GM21737 (cell line): ENCODE measurements around the gene GON7.
"Not testable (repeated sequence)": the region's sequence is repeated elsewhere in the genome, so short reads cannot be mapped to it uniquely, and the experiment has no call there.

ENCODE experiments used
- ATAC-seq: cut with Tn5 transposase; IDR thresholded peaks from one replicate; pipeline ENCODE4 v1.9.1; 2021; ENCODE audit warnings: mild to moderate bottlenecking, moderate library complexity; ENCODE audit not compliant: unreplicated experiment

The GON7 gene

GRCh38 chr14:93200553-93200952 is 6.3 kb downstream of the GON7 start:
- ATAC-seq: no peak

DNA sequence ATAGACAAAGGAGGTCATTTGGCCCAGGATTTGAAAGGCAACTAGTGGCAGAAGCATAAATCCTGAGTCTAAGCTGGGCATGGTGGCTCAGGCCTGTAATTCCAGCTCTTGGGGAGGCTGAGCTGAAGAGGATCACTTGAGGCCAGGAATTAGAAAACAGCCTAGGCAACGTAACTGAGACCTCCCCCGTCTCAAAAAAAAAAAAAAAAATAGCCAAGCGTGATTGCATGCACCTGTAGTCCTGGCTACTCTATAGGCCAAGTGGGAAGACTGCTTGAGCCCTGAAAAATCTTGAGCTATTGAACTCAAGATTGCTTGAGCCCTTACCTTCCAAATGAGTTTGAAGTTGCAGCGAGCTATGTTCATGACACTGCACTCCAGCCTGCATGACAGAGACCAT is 7.8 kb downstream of the GON7 start:
- ATAC-seq: no peak

- ATAC-seq: no peak
These were observed 11.4 kb downstream of the GON7 start for GRCh38 chr14:93195316-93195999.

DNA sequence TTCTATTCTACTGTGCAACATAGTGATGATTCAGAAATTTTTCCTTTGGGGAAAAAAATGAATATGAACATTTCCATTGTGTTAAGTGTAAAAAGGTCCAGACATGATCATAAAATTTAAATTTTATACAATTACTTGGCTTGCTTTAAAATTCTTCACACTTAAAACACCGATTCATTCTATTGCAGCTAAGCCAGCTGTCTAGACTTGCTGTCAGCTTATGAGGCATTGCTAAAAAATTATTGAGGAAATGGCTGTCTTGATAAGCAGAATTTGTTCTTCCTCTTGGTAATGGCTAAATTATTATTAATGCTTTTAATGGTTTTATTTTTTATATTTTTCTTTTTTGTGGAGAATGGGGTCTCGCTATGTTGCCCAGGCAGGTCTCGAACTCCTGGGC is 19.9 kb downstream of the GON7 start:
- no peak for ATAC-seq

DNA sequence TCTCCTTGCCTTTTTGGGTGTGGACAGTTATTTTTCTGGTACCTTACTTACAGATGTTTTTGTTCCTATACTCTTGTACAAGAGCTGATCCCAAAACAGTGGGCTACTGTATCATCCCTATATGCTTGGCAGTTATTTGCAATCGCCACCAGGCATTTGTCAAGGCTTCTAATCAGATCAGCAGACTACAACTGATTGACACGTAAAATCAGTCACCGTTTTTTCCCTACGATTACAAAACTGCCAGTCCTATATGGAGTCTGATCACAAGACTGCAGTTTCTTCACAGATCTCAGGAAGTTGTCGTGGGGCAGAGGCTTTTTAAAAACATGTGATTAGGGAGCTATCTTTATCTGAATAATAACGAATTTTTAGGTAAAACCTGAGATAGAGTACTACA is 20.4 kb downstream of the GON7 start:
- no peak for ATAC-seq

- no peak for ATAC-seq
These were observed 21.5 kb downstream of the GON7 start for GRCh38 chr14:93185349-93185720.

GRCh38 chr14:93184391-93185348 is 22.2 kb downstream of the GON7 start, which contains the start of the genes LYSET and MOAP1:
LYSET (plus strand) TSS chr14:93185317; CDS start chr14:93185406, 89 bp downstream.
MOAP1 (minus strand) TSS chr14:93184897; CDS start chr14:93184242, 655 bp downstream.
- peak; percentile 87 for ATAC-seq

DNA sequence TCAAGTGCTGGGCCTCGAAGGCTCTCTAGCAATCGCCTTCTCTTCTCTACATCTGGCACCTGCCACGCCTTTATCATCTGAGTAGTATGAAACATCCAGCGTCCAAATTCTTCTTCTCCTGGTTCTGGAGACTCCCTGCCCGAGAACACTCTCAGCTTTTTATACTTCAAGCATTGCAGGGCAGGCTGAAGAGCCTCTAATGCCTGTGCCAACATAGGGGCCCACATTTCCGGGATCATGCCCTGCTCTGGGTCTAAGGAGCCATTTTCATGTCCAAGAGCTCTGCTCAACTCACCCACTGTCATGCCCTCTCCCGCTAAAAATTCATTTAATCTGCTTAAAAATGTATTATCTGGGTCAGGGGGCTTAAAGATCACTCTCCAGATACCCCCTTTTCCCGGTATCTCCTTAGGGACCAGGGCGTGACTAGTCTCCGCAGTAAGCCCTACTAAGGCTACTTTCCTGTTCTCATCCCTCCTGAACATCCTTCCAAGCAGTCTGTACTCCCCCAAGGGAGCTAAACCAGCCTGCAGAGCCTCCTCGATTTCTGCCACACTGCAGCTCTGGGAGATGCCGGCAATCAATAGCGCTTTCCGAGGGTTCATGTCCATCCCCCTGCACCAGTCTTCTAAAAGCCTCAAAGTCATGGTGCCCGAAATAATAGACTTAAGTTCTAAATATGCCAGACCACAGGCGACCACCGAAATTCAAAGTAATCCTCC is 23.1 kb downstream of the GON7 start:
- no peak for ATAC-seq

DNA sequence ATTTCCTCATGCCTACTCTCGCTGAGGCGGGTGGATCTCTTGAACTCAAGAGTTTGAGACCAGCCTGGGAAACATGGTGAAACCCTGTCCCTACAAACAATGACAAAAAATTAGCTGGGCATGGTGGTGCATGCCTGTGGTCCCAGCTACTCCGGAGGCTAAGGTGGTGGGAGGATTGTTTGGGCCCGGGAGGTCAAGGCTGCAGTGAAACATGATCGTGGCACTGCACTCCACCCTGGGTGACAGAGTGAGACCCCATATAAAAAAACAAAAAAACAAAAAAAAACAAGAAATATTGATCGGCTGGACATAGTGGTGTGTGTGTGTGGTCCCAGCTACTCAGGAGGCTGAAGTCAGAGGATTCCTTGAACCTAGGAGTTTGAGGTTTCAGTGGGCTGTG is 31.4 kb downstream of the GON7 start:
- ATAC-seq: no peak

- ATAC-seq: not testable (repeated sequence)
These were observed 32.1 kb downstream of the GON7 start for GRCh38 chr14:93174731-93175130.

- ATAC-seq: no peak
These were observed 32.9 kb downstream of the GON7 start for GRCh38 chr14:93173943-93174395.

- no peak for ATAC-seq
These were observed 35.5 kb downstream of the GON7 start for GRCh38 chr14:93171376-93171775.

GRCh38 chr14:93170141-93170540 is 36.7 kb downstream of the GON7 start:
- not testable (repeated sequence) for ATAC-seq

DNA sequence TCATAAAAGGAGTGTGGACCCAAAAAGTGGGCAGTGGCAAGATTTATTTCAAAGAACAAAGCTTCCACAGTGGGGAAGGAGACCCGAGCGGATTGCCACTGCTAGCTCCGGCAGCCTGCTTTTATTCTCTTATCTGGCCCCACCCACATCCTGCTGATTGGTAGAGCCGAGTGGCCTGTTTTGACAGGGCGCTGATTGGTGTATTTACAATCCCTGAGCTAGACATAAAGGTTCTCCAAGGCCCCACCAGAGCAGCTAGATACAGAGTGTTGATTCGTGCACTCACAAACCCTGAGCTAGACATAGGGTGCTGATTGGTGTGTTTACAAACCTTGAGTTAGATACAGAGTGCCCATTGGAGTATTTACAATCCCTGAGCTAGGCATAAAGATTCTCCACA is 37.2 kb downstream of the GON7 start:
- not testable (repeated sequence) for ATAC-seq

DNA sequence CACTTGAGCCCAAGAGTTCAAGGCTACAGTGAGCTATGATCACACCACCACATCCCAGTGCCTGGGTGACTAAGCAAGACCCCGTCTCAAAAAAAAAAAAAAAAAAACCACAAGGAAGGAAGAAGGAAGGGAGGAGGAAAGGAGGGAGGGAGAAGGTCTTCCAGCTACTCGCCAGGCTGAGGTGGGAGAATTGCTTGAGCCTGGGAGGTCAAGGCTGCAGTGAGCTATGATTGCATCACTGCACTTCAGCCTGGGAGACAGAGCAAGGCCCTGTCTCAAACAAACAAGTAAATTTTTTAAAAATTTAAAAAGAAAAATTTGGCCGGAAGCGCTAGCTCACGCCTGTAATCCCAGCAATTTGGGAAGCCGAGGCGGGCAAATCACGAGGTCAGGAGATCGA is 38.3 kb downstream of the GON7 start:
- ATAC-seq: not testable (repeated sequence)

DNA sequence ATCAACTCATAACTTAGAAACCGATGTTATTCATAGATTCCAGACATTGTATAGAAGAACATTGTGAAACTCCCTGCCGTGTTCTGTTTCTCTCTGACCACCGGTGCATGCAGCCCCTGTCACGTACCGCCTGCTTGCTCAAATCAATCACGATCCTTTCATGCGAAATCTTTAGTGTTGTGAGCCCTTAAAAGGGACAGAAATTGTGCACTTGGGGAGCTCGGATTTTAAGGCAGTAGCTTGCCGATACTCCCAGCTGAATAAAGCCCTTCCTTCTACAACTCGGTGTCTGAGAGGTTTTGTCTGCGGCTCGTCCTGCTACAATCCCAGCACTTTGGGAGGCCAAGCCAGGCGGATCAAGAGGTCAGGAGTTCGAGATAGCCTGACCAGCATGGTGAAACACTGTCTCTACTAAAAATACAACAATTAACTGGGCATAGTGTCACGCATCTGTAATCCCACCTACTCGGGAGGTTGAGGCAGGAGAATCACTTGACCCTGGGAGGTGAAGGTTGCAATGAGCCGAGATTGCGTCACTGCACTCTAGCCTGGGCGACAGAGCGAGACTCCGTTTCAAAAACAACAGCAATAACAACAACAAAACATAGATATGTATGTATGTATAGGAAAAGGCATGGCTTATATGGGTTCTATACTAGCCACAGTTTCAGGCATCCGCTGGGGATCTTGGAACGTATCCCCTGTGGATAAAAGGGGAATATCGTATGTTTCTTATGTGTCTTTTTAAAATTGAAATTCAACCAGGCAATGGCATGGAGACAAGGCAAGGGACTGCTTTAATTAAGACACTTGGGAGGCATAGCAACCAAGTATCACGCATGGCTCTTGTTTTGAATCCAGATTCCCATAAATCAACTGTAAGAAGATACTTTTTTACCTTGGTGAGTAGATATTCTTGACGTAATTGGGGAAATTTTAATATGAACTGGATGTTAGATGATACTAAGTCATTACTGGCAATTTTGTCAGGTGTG is 41.3 kb downstream of the GON7 start:
- ATAC-seq: not testable (repeated sequence)

DNA sequence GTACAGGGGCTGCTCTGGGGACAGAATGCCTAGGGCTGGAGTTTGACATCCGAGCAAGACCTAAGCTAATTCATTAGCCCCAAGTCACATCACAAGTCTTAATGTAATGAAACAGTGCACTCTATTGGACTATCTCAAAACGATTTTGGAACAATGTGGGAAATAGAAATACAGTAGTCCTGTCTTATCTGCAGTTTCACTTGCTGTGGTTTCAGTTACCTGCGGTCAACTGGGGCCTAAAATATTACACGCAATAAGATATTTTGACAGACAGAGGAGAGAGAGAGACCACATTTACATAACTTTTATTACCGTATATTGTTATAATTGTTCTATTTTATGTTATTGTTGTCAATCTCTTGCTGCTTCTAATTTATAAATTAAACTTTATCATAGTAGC is 43.3 kb downstream of the GON7 start:
- no peak for ATAC-seq

GRCh38 chr14:93161411-93161940 is 45.4 kb downstream of the GON7 start:
- no peak for ATAC-seq

DNA sequence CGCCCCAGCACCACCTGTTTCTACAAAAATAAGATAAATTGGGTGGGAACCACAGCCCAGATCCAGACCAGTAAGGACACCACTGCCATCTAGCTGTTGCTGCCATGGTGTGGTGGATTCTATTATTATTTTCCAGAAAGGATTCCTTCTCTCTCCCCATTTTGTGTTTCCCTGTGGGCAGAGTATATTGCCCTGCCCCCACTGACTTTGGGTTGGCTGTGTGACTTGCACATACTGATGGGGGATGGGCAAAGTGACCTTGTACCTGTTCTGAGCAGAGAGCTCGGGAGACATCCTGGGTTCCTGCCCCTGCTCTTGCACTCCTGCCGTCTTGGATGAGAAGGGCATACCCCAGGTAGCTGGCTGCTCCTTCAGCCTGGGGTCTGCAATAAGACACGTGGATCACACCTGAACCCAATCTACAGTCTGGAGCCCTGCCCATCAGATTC is 46.5 kb downstream of the GON7 start:
- no peak for ATAC-seq
